ENCODE measurements around the gene HS2ST1.

DNA sequence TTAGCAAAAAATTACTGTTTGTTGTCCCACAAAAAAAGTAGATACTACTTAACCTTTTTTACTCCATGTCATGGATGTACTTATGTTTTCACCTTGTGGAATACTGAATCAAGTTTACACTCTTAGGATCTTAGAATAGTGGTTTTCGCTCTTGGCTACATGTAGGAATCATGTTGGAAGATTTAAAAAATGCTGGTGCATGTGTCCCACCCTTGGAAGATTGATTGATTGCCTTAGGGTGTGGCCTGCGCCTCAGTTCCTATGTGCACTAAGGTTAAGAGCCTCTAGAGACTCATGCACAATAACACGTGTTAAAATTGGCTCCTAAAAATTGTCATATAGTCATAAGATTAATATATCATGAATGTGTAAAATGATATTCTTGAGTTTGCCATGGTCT lies 25.0 kb downstream of the HS2ST1 start:
- TF ChIP-seq POLR2A (IDR thresholded peaks at IDR 0.05; ENCODE audit: low read depth, low read length) (no peak), POLR2AphosphoS5 (IDR thresholded peaks at IDR 0.05; ENCODE audit: low read depth, low read length) (no peak), TAF1 (IDR thresholded peaks at IDR 0.05; ENCODE audit: borderline replicate concordance, low read depth, low read length) (no peak)
